OCI-LY7 (cell line): Measurements from ENCODE around the gene BCL7B.

Experiments used
- CTCF ChIP-seq: fragments of 200-600 bp; sonication (generic); conservative IDR thresholded peaks from 2 replicates; pipeline ENCODE4 v1.5.1; 2014; ENCODE audit warnings: mild to moderate bottlenecking, antibody characterized with exemption, low read length, moderate library complexity, mixed read lengths
- EZH2phosphoT487 ChIP-seq: fragments of 200-600 bp; sonication (generic); IDR thresholded peaks from 2 replicates; pipeline ENCODE4 v1.6.1; 2018; ENCODE audit warnings: low read depth, borderline replicate concordance, mild to moderate bottlenecking, mixed run types, antibody characterized with exemption, low read length, moderate library complexity, mixed read lengths

GRCh38 chr7:73570521-73570920 is 13.0 kb upstream of the BCL7B start:
- TF ChIP-seq CTCF (no peak), EZH2phosphoT487 (no peak)
